ENCODE data around the gene KRT38.

Gene KRT38

DNA sequence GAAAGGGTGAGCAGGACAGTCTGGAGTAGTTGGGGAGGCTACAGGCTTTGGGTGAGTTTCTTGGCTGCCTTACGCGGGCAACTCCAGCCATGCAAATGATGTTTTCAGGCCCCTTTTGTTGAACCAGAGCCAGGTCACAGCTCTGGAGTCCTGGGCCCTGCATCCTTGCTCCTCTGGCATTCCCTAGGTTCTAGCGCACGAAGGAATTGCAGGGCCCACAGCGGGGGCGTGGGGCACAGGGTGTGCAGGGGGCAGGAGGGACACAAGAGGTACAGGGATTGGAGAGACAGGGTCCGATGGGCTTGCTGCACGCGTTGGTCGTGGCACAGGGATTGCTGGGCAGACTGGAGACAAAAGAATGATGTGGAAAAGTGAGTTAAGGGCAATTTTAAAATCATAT is 47.0 kb downstream of the KRT38 start:
- no peak for DNase-seq

DNA sequence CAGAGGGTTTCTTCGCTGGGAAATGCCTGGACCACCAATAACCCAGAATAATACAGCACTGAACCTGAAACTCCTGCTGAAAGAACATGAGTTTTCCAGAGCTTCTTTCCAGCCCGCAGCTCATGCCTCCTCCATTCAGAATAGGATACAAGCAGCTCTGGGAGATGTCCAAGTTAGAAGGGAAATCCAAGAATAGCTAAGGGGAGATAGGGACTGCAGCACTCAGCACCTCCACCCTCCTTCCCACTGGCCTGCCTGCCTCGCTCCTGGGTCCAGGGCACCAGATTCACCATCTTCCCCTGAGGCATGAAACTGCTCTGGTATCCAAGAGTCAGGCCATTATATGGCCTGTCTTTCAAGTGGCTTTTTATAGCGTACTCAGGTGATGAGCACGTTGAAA is 47.5 kb downstream of the KRT38 start:
- no peak for DNase-seq

DNA sequence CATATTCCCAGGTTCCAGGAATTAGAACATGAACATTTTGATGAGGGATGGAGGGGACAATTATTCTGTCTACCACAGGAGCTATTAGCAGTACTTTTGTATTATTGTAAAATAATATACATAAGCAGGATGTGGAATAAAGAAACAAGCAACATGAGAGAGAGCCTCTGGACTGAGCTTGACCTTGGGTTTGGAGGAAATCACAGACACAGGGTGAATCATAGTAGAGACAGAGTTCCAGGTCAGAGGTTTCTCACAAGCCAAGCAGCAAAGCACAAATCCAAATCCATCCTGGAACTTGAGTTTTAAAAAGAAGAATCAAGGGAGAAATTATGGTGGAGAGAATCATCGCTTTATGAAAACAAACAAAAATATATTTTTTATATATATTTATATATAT is 48.5 kb downstream of the KRT38 start:
- DNase-seq, result no peak

DNA sequence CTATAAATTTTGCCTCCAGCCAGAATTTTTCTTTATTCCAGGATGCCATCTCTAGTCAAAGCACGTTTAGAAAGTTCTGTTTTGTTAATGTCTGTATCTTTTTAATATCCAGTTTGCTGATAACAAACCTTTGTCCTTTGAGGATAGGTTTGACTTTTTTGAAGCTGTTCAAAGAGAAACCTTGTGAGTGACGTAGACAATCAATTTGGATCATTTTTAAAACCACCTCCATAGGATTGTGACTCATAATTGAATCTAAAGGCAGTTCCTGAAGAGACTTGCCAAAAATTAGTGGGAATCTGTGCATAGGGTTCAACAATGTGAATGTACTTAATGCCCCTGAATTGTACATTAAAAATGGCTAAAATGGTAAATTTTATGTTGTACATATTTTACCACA is 49.2 kb downstream of the KRT38 start:
- DNase-seq, result no peak

DNA sequence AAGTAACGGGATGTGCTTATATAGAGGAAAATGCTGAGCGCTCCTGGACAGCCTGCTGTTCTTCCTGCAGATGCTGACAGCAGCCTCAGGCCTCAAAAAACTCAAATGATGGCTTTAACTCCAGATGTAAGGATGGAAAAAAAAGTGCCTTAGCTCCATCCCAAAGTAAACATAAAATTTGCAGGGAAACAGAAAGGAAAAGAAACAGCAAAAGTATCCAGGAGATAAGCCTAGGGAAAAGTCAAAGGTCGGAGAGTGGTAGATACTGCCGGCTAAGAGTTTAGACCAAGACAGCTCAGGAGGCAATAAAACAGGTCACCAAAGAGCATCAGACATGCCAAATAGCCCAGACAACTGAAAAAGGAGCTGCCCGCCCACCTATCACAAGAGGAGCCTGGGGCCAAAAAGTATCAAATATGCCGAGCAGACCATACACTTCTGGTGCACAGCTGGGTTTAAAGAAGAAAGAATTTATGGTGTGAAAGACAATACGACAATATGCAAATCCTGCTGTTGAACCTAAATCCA is 50.3 kb downstream of the KRT38 start:
- no peak for DNase-seq

DNA sequence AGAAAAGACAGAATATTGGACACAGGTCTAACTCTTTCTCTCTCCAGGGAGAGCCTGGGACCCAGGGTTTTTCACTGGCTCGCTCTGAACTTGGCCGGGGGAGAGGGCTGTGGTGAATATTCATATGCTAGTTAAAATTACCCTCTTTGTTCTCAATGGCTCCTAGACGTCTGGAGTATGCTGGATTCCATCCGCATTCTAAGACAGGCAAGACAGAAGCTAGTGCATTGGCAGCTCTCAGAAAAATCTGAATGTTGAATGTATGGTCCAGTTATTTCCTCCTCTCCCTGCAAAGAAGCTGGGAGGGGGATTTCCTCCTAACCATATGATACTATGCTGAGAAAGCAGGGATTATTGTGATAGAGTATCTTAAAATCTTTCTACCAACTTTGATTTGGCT is 53.1 kb downstream of the KRT38 start:
- DNase-seq, result no peak

DNA sequence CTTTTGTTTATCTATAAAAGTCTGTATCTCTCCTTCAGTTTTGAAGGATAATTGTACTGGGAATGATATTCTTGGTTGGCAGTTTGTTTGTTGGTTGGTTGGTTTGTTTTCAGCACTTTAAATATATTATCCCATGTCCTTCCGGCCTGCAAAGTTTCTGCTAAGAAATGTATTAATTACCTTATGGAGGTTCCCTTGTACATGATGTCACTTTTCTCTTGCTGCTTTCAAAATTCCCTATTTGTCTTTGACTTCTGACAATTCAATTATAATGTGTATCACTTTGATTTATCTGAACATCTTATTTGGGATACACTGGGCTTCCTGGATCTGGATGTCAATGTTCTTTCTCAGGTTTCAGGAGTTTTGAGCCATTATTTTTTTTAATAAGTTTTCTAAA is 54.6 kb downstream of the KRT38 start:
- DNase-seq, result no peak
